HCEC 1CT (cell line): Measurements from ENCODE around the gene CLDN4.
"Not testable (repeated sequence)": the region's sequence is repeated elsewhere in the genome, so short reads cannot be mapped to it uniquely, and the experiment has no call there.

Experiments used
- DNase-seq: peaks from one replicate; pipeline ENCODE4 v3.0.0-alpha.2; 2017

Gene CLDN4

GRCh38 chr7:73830681-73831583, at the start of gene CLDN4:
TSS of gene CLDN4 (plus strand) at chr7:73830996. CDS start at chr7:73831202, 206 bp downstream.
- DNase-seq, result no peak

GRCh38 chr7:73786588-73786987, 44.2 kb upstream of the CLDN4 start:
- no peak for DNase-seq

GRCh38 chr7:73787786-73788048, 43.1 kb upstream of the CLDN4 start:
- not testable (repeated sequence) for DNase-seq

GRCh38 chr7:73789051-73789450, 41.7 kb upstream of the CLDN4 start:
- no peak for DNase-seq

GRCh38 chr7:73791170-73791690, 39.6 kb upstream of the CLDN4 start:
- not testable (repeated sequence) for DNase-seq

- not testable (repeated sequence) for DNase-seq
Observed at GRCh38 chr7:73795188-73795587, 35.6 kb upstream of the CLDN4 start.

GRCh38 chr7:73796656-73797055, 34.1 kb upstream of the CLDN4 start:
- not testable (repeated sequence) for DNase-seq

GRCh38 chr7:73797176-73797575, 33.6 kb upstream of the CLDN4 start:
- DNase-seq, result not testable (repeated sequence)

- no peak for DNase-seq
Observed at GRCh38 chr7:73799282-73800141, 31.3 kb upstream of the CLDN4 start.

- DNase-seq, result no peak
Observed at GRCh38 chr7:73801577-73801976, 29.2 kb upstream of the CLDN4 start.

GRCh38 chr7:73802459-73802858, 28.3 kb upstream of the CLDN4 start:
- no peak for DNase-seq

- no peak for DNase-seq
Observed at GRCh38 chr7:73809467-73809951, 21.3 kb upstream of the CLDN4 start.

- no peak for DNase-seq
Observed at GRCh38 chr7:73810998-73811360, 19.8 kb upstream of the CLDN4 start.

- peak; percentile 51 for DNase-seq
Observed at GRCh38 chr7:73811760-73812168, 19.0 kb upstream of the CLDN4 start.

GRCh38 chr7:73812996-73813395, 17.8 kb upstream of the CLDN4 start:
- no peak for DNase-seq

- DNase-seq, result no peak
Observed at GRCh38 chr7:73815436-73815835, 15.4 kb upstream of the CLDN4 start.

GRCh38 chr7:73817121-73817520, 13.7 kb upstream of the CLDN4 start:
- no peak for DNase-seq

GRCh38 chr7:73820013-73820412, 10.8 kb upstream of the CLDN4 start:
- DNase-seq, result no peak

GRCh38 chr7:73821597-73822285, 9.1 kb upstream of the CLDN4 start:
- DNase-seq, result not testable (repeated sequence)

- peak; percentile 99 for DNase-seq
Observed at GRCh38 chr7:73822319-73823173, 8.2 kb upstream of the CLDN4 start.

- no peak for DNase-seq
Observed at GRCh38 chr7:73823257-73823656, 7.5 kb upstream of the CLDN4 start.
